ENCODE measurements around the gene BSX.

BSX gene

DNA sequence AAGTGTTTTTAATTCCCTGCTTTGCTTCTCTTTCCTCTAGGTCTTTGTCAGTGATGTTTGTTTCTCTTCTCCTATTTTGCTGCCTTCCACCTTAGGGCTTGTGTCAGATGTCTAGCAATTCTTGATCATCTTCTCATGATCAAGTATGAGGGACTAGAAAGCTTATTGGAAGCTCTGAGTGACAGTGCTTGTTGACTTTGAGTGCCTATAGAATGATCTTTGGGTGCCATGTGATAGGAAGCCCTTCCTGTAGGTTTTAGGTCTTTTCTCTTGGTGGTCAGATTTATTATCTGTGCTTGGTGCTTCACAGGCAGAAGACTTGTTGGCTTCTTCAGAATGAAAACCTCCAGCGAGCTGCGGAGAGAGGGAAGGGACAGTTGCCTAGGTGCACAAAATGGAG, 43.1 kb downstream of the BSX start:
- no peak for DNase-seq (ENCODE audit: extremely low read depth, low read depth)
- TF ChIP-seq CTCF (IDR thresholded peaks at IDR 0.05; ENCODE audit: low read depth, low read length): no peak

- no peak for TF ChIP-seq CTCF (IDR thresholded peaks at IDR 0.05; ENCODE audit: low read depth, low read length)
- DNase-seq (ENCODE audit: extremely low read depth, low read depth): no peak
Measured at GRCh38 chr11:122937983-122938382, 43.7 kb downstream of the BSX start.

GRCh38 chr11:122933416-122933815, 48.2 kb downstream of the BSX start:
- DNase-seq (ENCODE audit: extremely low read depth, low read depth): peak; percentile 51
- TF ChIP-seq CTCF (IDR thresholded peaks at IDR 0.05; ENCODE audit: low read depth, low read length): no peak

GRCh38 chr11:122931510-122931909, 50.1 kb downstream of the BSX start:
- TF ChIP-seq CTCF (IDR thresholded peaks at IDR 0.05; ENCODE audit: low read depth, low read length): no peak
- no peak for DNase-seq (ENCODE audit: extremely low read depth, low read depth)

All from AG09319 (cell line).